Measurements from ENCODE around the gene CNTN5. TPM values are rescaled to one million over a fixed set of nuclear protein-coding genes. Genes with fewer than 3 reads are reported as not detected.

Gene CNTN5
- total and polyA plus RNA-seq, 2 experiments from 2014 or later = 9.6 to 10.6 TPM

DNA sequence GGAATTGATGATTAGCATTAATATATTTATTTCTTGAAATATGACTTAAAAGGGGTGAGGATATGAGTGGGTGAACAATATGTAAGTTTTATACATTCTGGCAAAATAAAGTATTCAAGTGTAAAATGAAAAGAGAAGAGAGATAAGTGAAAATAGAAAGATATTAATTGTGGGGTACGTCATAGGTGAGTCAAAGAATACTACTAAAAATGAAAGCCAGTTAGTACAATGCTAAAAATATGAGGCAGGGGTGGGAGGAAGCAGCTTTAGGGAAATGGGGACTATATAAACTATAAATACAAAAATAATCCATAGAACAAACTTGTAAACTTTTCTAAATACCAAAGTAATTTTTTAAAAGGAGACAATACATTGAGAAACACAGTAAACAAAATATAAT is 661.4 kb downstream of the CNTN5 start:
- 84% methylated on average over 1 of the region's 1 CpG for WGBS (ENCODE audit: low lambda C conversion rate, missing lambda C conversion rate)
- no peaks in the 10 kb centered on the region for H3K79me2 ChIP-seq
- no peak for TF ChIP-seq EZH2phosphoT487 (IDR thresholded peaks at IDR 0.05; ENCODE audit: low read depth, severe bottlenecking, unreplicated experiment)
- TF ChIP-seq, protein P1, sequence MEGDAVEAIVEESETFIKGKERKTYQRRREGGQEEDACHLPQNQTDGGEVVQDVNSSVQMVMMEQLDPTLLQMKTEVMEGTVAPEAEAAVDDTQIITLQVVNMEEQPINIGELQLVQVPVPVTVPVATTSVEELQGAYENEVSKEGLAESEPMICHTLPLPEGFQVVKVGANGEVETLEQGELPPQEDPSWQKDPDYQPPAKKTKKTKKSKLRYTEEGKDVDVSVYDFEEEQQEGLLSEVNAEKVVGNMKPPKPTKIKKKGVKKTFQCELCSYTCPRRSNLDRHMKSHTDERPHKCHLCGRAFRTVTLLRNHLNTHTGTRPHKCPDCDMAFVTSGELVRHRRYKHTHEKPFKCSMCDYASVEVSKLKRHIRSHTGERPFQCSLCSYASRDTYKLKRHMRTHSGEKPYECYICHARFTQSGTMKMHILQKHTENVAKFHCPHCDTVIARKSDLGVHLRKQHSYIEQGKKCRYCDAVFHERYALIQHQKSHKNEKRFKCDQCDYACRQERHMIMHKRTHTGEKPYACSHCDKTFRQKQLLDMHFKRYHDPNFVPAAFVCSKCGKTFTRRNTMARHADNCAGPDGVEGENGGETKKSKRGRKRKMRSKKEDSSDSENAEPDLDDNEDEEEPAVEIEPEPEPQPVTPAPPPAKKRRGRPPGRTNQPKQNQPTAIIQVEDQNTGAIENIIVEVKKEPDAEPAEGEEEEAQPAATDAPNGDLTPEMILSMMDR (IDR thresholded peaks at IDR 0.05; ENCODE audit: poor library complexity) = no peak
- no peak for TF ChIP-seq EZH2 (IDR thresholded peaks at IDR 0.05; ENCODE audit: borderline replicate concordance)
- H3K27ac ChIP-seq = no peak overlapping the region
- no peak overlapping the region for H2AFZ ChIP-seq
- no peaks in the 10 kb centered on the region for H3K9me2 ChIP-seq (replicated peaks; ENCODE audit: insufficient read depth)
- no peaks in the 10 kb centered on the region for H4K20me1 ChIP-seq (ENCODE audit: insufficient read depth, poor library complexity, severe bottlenecking)
- H3K4me3 ChIP-seq = no peak overlapping the region
- no peaks in the 10 kb centered on the region for H3K27me3 ChIP-seq
- H3K9me3 ChIP-seq (ENCODE audit: low read depth) = no peaks in the 10 kb centered on the region
- H3K36me3 ChIP-seq (replicated peaks; ENCODE audit: insufficient read depth, low read depth) = no peaks in the 10 kb centered on the region
- no peak overlapping the region for H3K4me2 ChIP-seq
- no peaks in the 10 kb centered on the region for H3K4me1 ChIP-seq (ENCODE audit: insufficient read depth)
- no peak for DNase-seq (ENCODE audit: low spot score)

GRCh38 chr11:99682646-99683045 is 661.9 kb downstream of the CNTN5 start:
- no peak for TF ChIP-seq EZH2 (IDR thresholded peaks at IDR 0.05; ENCODE audit: borderline replicate concordance)
- Histone ChIP-seq H3K36me3 (replicated peaks; ENCODE audit: insufficient read depth, low read depth) (no peaks in the 10 kb centered on the region), H3K27me3 (no peaks in the 10 kb centered on the region), H3K4me3 (no peak overlapping the region), H3K9me3 (ENCODE audit: low read depth) (no peaks in the 10 kb centered on the region), H3K79me2 (no peaks in the 10 kb centered on the region), H3K9me2 (replicated peaks; ENCODE audit: insufficient read depth) (no peaks in the 10 kb centered on the region), H3K27ac (no peak overlapping the region), H3K4me2 (no peak overlapping the region), H4K20me1 (ENCODE audit: insufficient read depth, poor library complexity, severe bottlenecking) (no peaks in the 10 kb centered on the region), H3K4me1 (ENCODE audit: insufficient read depth) (no peaks in the 10 kb centered on the region), H2AFZ (no peak overlapping the region)
- no peak for DNase-seq (ENCODE audit: low spot score)
- 78% methylated on average over 1 of the region's 1 CpG for WGBS (ENCODE audit: low lambda C conversion rate, missing lambda C conversion rate)

- Histone ChIP-seq H3K27me3 (no peaks in the 10 kb centered on the region), H3K27ac (no peak overlapping the region), H3K79me2 (no peaks in the 10 kb centered on the region), H3K9me2 (replicated peaks; ENCODE audit: insufficient read depth) (no peaks in the 10 kb centered on the region), H3K4me2 (no peak overlapping the region), H3K9me3 (ENCODE audit: low read depth) (no peaks in the 10 kb centered on the region), H3K4me1 (ENCODE audit: insufficient read depth) (no peaks in the 10 kb centered on the region), H3K4me3 (no peak overlapping the region), H4K20me1 (ENCODE audit: insufficient read depth, poor library complexity, severe bottlenecking) (no peaks in the 10 kb centered on the region), H3K36me3 (replicated peaks; ENCODE audit: insufficient read depth, low read depth) (no peaks in the 10 kb centered on the region), H2AFZ (no peak overlapping the region)
- WGBS (ENCODE audit: low lambda C conversion rate, missing lambda C conversion rate) = 88% methylated on average over 3 of the region's 3 CpGs
- DNase-seq (ENCODE audit: low spot score) = no peak
- TF ChIP-seq, protein P1 (IDR thresholded peaks at IDR 0.05; ENCODE audit: poor library complexity) = no peak
- no peak for TF ChIP-seq EZH2 (IDR thresholded peaks at IDR 0.05; ENCODE audit: borderline replicate concordance)
- TF ChIP-seq EZH2phosphoT487 (IDR thresholded peaks at IDR 0.05; ENCODE audit: low read depth, severe bottlenecking, unreplicated experiment) = no peak
Observed at GRCh38 chr11:99683933-99684332, 663.2 kb downstream of the CNTN5 start.

DNA sequence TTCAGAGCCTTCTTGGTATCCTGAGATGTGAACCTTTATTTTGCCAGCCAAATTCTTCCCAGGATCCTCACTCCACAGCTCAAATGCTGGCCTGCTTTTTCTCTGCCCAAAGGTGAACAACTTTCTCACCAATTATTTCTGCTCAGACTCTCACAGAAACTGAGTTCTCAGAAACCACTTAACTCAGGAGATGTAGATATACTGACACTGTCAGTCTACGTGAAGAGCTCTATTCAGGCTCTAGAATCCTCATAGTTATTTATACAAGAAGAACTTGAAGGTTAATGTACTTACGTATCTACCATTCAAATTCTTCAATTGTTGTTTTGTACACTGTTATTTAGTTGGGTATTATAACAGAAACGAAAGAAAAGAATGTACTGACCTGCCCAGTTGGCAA is 666.1 kb downstream of the CNTN5 start:
- TF ChIP-seq EZH2phosphoT487 (IDR thresholded peaks at IDR 0.05; ENCODE audit: low read depth, severe bottlenecking, unreplicated experiment) (no peak), EZH2 (IDR thresholded peaks at IDR 0.05; ENCODE audit: borderline replicate concordance) (no peak)
- TF ChIP-seq, protein P1 (IDR thresholded peaks at IDR 0.05; ENCODE audit: poor library complexity) = no peak
- H2AFZ ChIP-seq = no peak overlapping the region
- no peaks in the 10 kb centered on the region for H3K4me1 ChIP-seq (ENCODE audit: insufficient read depth)
- H3K9me3 ChIP-seq (ENCODE audit: low read depth) = no peaks in the 10 kb centered on the region
- peak overlapping the region; percentile 1 for H3K4me2 ChIP-seq
- no peaks in the 10 kb centered on the region for H4K20me1 ChIP-seq (ENCODE audit: insufficient read depth, poor library complexity, severe bottlenecking)
- WGBS (ENCODE audit: low lambda C conversion rate, missing lambda C conversion rate) = 86% methylated on average over 3 of the region's 3 CpGs
- H3K4me3 ChIP-seq = no peak overlapping the region
- no peaks in the 10 kb centered on the region for H3K27me3 ChIP-seq
- H3K79me2 ChIP-seq = no peaks in the 10 kb centered on the region
- no peaks in the 10 kb centered on the region for H3K9me2 ChIP-seq (replicated peaks; ENCODE audit: insufficient read depth)
- no peak for DNase-seq (ENCODE audit: low spot score)
- no peak overlapping the region for H3K27ac ChIP-seq
- no peaks in the 10 kb centered on the region for H3K36me3 ChIP-seq (replicated peaks; ENCODE audit: insufficient read depth, low read depth)

All from hepatocyte (in vitro differentiated cells).